GM23338 (cell line): ENCODE data around the gene TMEM145. TPM values are rescaled to one million over a fixed set of nuclear protein-coding genes. Genes with fewer than 3 reads are reported as not detected.

Source experiments
- ATAC-seq: fragments of 200-7000 bp; cut with Tn5 transposase; 3 replicates; pipeline ENCODE4 v1.9.1; 2020
- DNase-seq: peaks from one replicate; pipeline ENCODE4 v3.0.0-alpha.2; 2015; ENCODE audit warnings: low spot score
- H2AFZ ChIP-seq: fragments of 200-600 bp; sonication (generic); 2 replicates; pipeline ENCODE4 v1.8.0; 2016; ENCODE audit warnings: antibody characterized with exemption, mild to moderate bottlenecking, moderate library complexity
- H3F3A ChIP-seq: fragments of 200-600 bp; sonication (generic); replicated peaks from 2 replicates; pipeline ENCODE4 v1.8.0; 2017; ENCODE audit warnings: antibody characterized with exemption, mixed run types, low read depth
- H3K27ac ChIP-seq: fragments of 200-600 bp; sonication (generic); 2 replicates; pipeline ENCODE4 v1.6.1; 2016; ENCODE audit warnings: low read depth
- H3K27me3 ChIP-seq: fragments of 200-600 bp; sonication (generic); 2 replicates; pipeline ENCODE4 v1.8.0; 2016; ENCODE audit warnings: mild to moderate bottlenecking, mixed run types, moderate library complexity; ENCODE audit not compliant: insufficient read depth
- H3K36me3 ChIP-seq: fragments of 200-600 bp; sonication (generic); 2 replicates; pipeline ENCODE4 v1.8.0; 2016; ENCODE audit warnings: mild to moderate bottlenecking; ENCODE audit not compliant: insufficient read depth
- H3K4me1 ChIP-seq: fragments of 200-600 bp; sonication (generic); 2 replicates; pipeline ENCODE4 v1.8.0; 2016; ENCODE audit warnings: mild to moderate bottlenecking, moderate library complexity; ENCODE audit not compliant: insufficient read depth
- H3K4me2 ChIP-seq: fragments of 200-600 bp; sonication (generic); 2 replicates; pipeline ENCODE4 v1.7.1; 2017; ENCODE audit warnings: mixed run types
- H3K4me3 ChIP-seq: fragments of 200-600 bp; sonication (generic); 2 replicates; pipeline ENCODE4 v1.6.1; 2016; ENCODE audit warnings: mixed run types
- H3K79me2 ChIP-seq: fragments of 200-600 bp; sonication (generic); replicated peaks from 2 replicates; pipeline ENCODE4 v1.8.0; 2017; ENCODE audit warnings: mild to moderate bottlenecking; ENCODE audit not compliant: insufficient read depth
- H3K9me2 ChIP-seq: fragments of 200-600 bp; sonication (generic); 2 replicates; pipeline ENCODE4 v1.8.0; 2017; ENCODE audit not compliant: insufficient read depth
- H4K20me1 ChIP-seq: fragments of 200-600 bp; sonication (generic); replicated peaks from 2 replicates; pipeline ENCODE4 v1.8.0; 2017; ENCODE audit warnings: mild to moderate bottlenecking; ENCODE audit not compliant: insufficient read depth
- H3K27ac Mint-ChIP-seq: 2 replicates; pipeline ENCODE4 v1.8.0; 2020; ENCODE audit warnings: inconsistent platforms, mild to moderate bottlenecking, moderate library complexity, mixed read lengths
- H3K27me3 Mint-ChIP-seq: 3 replicates; pipeline ENCODE4 v1.8.0; 2022; ENCODE audit warnings: low read depth, mild to moderate bottlenecking, moderate library complexity, mixed read lengths, inconsistent platforms; ENCODE audit not compliant: insufficient read depth, poor library complexity
- H3K36me3 Mint-ChIP-seq: 3 replicates; pipeline ENCODE4 v1.8.0; 2021; ENCODE audit warnings: low read depth, mild to moderate bottlenecking, inconsistent platforms, moderate library complexity, mixed read lengths
- H3K4me1 Mint-ChIP-seq: 3 replicates; pipeline ENCODE4 v1.8.0; 2020; ENCODE audit warnings: mild to moderate bottlenecking, inconsistent platforms, mixed read lengths
- H3K4me3 Mint-ChIP-seq: 3 replicates; pipeline ENCODE4 v1.8.0; 2021; ENCODE audit warnings: moderate library complexity, mild to moderate bottlenecking, inconsistent platforms, mixed read lengths
- H3K9me3 Mint-ChIP-seq: 3 replicates; pipeline ENCODE4 v1.8.0; 2020; ENCODE audit warnings: moderate library complexity, mild to moderate bottlenecking, inconsistent platforms, mixed read lengths
- CTCF ChIP-seq, 2 experiments: fragments of 200-600 bp in 1 of 2; sonication (generic) in 1 of 2; conservative IDR thresholded peaks; 2 replicates each; pipeline versions ENCODE4 v1.5.1 to v1.6.1; 2016 to 2017; ENCODE audit warnings: antibody characterized with exemption in 2 of 2, low read depth in 2 of 2, mild to moderate bottlenecking in 2 of 2, moderate library complexity in 1 of 2
- ETS1 ChIP-seq: IDR thresholded peaks from 2 replicates; pipeline ENCODE4 v1.6.1; 2016; ENCODE audit warnings: antibody characterized with exemption
- NANOG ChIP-seq: IDR thresholded peaks from 2 replicates; pipeline ENCODE4 v1.6.1; 2016; ENCODE audit warnings: antibody characterized with exemption, borderline replicate concordance
- POLR2AphosphoS5 ChIP-seq: IDR thresholded peaks from 2 replicates; pipeline ENCODE4 v1.6.1; 2016; ENCODE audit warnings: antibody characterized with exemption, low read depth
- ZNF331 ChIP-seq: fragments of 250-450 bp; sonication (Bioruptor Pico); IDR thresholded peaks from 2 replicates; pipeline ENCODE4 v1.5.0; 2020; ENCODE audit warnings: low read depth, mild to moderate bottlenecking, moderate library complexity
- polyA plus RNA-seq: library from polyadenylated mRNA; unstranded; fragments of >200 nt; fragmentation: Nextera tagmentation; extraction: Ambion mirVana; gene quantifications from 2 replicates; pipeline ENCODE4 v1.2.1, GENCODE V29; 2016
- total RNA-seq: library from RNA; depleted of rRNA; stranded (reverse); fragments of >200 nt; shearing (Covaris generic); gene quantifications from 2 replicates; pipeline ENCODE4 v1.2.3, GENCODE V29; 2014
- TF ChIP-seq, protein P1 (sequence below): IDR thresholded peaks from one replicate; pipeline ENCODE4 v1.6.1; 2018; ENCODE audit warnings: antibody characterized with exemption; ENCODE audit not compliant: unreplicated experiment

The TMEM145 gene
- total and polyA plus RNA-seq, 2 experiments from 2014 or later, result 1.9 to 5.4 TPM

DNA sequence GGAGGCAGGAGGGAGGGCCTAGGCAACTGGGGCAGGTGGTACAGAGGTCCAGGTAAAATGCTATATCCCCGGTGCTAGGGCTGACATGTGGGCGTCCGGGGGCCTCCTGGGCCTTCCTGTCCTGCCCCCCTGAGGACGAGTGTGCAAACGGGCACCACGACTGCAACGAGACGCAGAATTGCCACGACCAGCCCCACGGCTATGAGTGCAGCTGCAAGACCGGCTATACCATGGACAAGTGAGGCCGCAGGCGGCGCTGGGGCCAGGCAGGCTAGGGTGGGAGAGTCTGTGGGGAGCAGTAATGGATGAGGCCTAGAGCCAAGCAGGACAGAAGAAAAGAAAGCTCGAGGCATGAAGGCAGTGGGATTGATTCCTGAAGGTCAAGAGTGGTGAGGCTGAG is 55.7 kb downstream of the TMEM145 start (continued):
- TF ChIP-seq, protein P1, sequence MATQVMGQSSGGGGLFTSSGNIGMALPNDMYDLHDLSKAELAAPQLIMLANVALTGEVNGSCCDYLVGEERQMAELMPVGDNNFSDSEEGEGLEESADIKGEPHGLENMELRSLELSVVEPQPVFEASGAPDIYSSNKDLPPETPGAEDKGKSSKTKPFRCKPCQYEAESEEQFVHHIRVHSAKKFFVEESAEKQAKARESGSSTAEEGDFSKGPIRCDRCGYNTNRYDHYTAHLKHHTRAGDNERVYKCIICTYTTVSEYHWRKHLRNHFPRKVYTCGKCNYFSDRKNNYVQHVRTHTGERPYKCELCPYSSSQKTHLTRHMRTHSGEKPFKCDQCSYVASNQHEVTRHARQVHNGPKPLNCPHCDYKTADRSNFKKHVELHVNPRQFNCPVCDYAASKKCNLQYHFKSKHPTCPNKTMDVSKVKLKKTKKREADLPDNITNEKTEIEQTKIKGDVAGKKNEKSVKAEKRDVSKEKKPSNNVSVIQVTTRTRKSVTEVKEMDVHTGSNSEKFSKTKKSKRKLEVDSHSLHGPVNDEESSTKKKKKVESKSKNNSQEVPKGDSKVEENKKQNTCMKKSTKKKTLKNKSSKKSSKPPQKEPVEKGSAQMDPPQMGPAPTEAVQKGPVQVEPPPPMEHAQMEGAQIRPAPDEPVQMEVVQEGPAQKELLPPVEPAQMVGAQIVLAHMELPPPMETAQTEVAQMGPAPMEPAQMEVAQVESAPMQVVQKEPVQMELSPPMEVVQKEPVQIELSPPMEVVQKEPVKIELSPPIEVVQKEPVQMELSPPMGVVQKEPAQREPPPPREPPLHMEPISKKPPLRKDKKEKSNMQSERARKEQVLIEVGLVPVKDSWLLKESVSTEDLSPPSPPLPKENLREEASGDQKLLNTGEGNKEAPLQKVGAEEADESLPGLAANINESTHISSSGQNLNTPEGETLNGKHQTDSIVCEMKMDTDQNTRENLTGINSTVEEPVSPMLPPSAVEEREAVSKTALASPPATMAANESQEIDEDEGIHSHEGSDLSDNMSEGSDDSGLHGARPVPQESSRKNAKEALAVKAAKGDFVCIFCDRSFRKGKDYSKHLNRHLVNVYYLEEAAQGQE, result no peak
- TF ChIP-seq NANOG (no peak), ETS1 (no peak)

DNA sequence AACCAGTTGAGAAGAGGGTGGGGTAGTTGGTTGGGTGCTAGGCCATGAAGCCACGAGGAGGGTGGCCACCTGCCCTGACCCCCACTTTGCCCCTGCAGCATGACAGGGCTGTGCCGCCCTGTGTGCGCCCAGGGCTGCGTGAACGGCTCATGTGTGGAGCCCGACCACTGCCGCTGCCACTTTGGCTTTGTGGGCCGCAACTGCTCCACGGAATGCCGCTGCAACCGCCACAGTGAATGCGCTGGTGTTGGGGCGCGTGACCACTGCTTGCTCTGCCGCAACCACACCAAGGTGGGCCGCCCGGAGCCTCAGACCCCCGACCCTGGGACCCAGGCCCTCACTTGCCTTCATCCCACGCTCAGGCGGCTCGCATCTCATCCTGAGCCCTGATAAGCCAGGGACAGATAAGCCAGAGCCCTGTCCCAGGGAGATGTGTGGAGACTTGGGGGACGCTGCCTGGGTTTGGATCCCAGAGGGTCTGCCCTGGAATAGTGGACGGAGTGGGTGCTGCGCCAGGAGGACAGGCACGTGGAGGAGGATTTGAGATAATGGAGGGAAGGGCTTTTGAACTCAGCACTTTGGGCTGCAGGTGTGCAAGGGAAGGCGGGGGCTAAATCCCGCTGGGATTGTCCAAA is 56.4 kb downstream of the TMEM145 start:
- H3K27me3 ChIP-seq, result no peaks in the 10 kb centered on the region
- no peaks in the 10 kb centered on the region for H4K20me1 ChIP-seq
- peaks cover 52% of the 10 kb centered on the region for H3K4me1 Mint-ChIP-seq
- H3K9me2 ChIP-seq, result no peaks in the 10 kb centered on the region
- H3K9me3 Mint-ChIP-seq, result peaks cover 10% of the 10 kb centered on the region
- H3K27me3 Mint-ChIP-seq, result peaks cover 19% of the 10 kb centered on the region
- H3K4me1 ChIP-seq, result peaks cover 32% of the 10 kb centered on the region
- H3F3A ChIP-seq, result 0 out of 2 replicates have a peak, but pooled peaks cover 12% of the 10 kb centered on the region
- 0 out of 2 replicates have a peak overlapping the region, but pooled peaks have one; percentile 31 for H3K4me3 ChIP-seq
- DNase-seq (no peak), ATAC-seq (peak; percentile 24; the same call in 2 of the 3 replicates)
- no peaks in the 10 kb centered on the region for H3K79me2 ChIP-seq
- H3K4me3 Mint-ChIP-seq, result peak overlapping the region; percentile 33; the same call in 1 of the 3 replicates
- no peaks in the 10 kb centered on the region for H3K36me3 ChIP-seq
- H3K4me2 ChIP-seq, result 0 out of 2 replicates have a peak overlapping the region, but pooled peaks have one; percentile 55
- no peak overlapping the region for H2AFZ ChIP-seq
- H3K27ac Mint-ChIP-seq, result peak overlapping the region; percentile 52; the same call in 1 of the 2 replicates
- no peak overlapping the region for H3K27ac ChIP-seq
- H3K36me3 Mint-ChIP-seq, result peaks cover 41% of the 10 kb centered on the region
- no peak for TF ChIP-seq ZNF331 (CRISPR knock-in tag)
- TF ChIP-seq, protein P1, result no peak
- TF ChIP-seq POLR2AphosphoS5, result no peak; the same call in 1 of the 2 replicates
- TF ChIP-seq CTCF (conservative IDR thresholded peaks at IDR 0.05; ENCODE audit: low read depth in 2 of 2), result no peak
